GM21737 (cell line): ENCODE results near the gene HTD2.
"Not testable (repeated sequence)": the region's sequence is repeated elsewhere in the genome, so short reads cannot be mapped to it uniquely, and the experiment has no call there.

ENCODE experiments used
- ATAC-seq: cut with Tn5 transposase; IDR thresholded peaks from one replicate; pipeline ENCODE4 v1.9.1; 2021; ENCODE audit warnings: mild to moderate bottlenecking, moderate library complexity; ENCODE audit not compliant: unreplicated experiment

Gene HTD2

GRCh38 chr3:58305882-58306711 lies at the start of gene HTD2, which contains the start of gene RPP14:
TSS of gene HTD2 (plus strand) at chr3:58306520. CDS start at chr3:58317614, 11,094 bp downstream.
TSS of gene RPP14 (plus strand) at chr3:58306245. CDS start at chr3:58310330, 4,085 bp downstream.
- ATAC-seq: peak; percentile 83

- no peak for ATAC-seq
Observed at GRCh38 chr3:58258392-58259055, 47.8 kb upstream of the HTD2 start.

GRCh38 chr3:58260261-58260731 lies 46.0 kb upstream of the HTD2 start:
- no peak for ATAC-seq

DNA sequence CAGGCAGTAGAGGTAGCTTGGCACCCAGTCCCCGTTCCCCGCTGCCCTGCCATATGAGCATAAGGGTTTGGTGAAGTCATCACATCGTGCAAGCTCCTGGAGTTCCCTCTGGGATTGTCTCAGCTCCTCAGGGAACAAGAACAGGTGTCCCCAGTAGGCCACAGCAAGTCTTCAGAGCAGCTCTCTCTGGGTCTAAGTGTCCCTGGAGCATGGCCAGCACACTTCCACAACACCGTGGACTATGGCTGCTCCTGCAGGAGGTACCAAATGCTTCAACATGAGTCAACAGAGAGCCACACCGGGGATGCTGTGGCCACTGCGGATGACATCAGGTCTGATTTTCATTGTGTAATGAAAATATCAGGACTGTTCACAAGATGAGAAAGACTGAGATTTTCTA lies 45.6 kb upstream of the HTD2 start:
- no peak for ATAC-seq

DNA sequence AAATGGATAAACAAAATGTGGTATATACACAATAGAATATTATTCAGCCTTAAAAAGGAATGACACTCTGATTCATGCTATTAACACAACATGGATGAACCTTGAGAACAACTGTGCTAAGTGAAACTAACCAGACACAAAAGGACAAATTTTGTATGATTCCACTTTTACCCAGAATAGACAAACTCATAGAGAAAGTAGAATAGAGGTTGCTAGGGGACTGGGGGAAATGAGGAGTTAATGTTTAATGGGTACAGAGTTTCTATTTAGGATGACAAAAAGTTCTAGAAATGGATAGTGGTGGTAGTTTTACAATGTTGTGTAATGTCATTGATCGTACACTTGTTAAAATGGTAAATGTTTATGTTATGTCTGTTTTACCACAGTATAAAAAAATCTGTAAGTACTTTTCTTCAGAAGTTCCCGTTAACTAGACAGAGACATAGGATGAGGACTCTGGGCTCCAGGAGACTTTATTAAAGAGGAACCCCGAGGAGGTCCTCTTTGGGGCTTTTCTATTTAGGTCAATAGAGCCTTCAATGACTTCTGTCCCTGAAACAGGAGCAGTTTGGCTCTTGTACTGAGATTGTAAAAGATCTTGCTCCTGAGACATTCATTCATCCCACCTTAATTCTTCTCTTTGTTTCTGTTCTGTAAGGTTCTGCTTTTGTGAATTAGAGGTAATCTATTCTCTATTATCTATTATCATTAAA lies 44.2 kb upstream of the HTD2 start:
- no peak for ATAC-seq

DNA sequence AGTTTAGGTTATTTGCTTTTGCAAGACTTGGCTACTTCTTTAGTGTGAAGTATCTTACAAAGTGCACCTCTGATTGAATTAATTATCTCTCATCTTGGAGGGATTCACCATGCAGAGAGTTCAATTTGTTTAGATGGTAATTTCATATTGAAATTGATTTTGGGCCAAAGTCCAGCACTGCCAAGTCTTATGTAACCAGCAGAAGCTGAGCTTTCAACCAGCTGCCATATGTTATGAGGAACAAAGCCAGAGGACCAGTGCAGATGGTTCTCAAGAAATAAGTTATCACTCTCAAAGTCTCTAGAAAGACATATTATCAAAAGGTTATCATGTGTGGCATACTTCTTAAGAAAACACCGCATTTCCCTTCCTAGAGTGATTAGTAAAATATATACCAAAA lies 39.7 kb upstream of the HTD2 start:
- no peak for ATAC-seq

GRCh38 chr3:58267543-58267942 lies 38.8 kb upstream of the HTD2 start:
- ATAC-seq: not testable (repeated sequence)

- no peak for ATAC-seq
Observed at GRCh38 chr3:58269356-58269755, 37.0 kb upstream of the HTD2 start.

GRCh38 chr3:58270485-58270884 lies 35.8 kb upstream of the HTD2 start:
- ATAC-seq: no peak

DNA sequence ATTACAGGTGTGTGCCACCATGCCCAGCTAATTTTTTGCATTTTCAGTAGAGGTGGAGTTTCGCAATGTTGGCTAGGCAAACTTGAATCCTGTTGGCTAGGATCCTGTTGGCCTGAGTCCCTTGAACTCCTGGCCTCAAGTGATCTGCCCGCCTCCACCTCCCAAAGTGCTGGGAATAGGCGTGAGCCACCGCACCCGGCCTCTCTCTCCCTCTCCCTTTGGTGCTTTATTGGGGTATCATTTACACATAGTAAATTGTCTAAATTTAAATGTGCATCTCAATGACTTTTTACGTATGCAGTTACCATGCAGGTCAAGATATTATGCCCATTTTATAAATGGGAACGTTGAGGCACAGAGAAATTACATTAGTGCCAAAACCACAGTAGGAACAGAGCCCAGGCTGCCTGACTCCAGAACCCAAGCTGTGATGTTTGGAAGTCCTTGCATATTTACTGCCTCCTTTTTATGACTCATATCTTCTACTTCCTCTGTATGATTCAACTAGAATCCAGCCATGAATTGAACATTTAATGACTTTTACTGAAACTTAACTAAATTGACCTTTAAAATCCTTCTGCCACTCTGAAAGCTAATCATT lies 34.3 kb upstream of the HTD2 start:
- ATAC-seq: no peak

DNA sequence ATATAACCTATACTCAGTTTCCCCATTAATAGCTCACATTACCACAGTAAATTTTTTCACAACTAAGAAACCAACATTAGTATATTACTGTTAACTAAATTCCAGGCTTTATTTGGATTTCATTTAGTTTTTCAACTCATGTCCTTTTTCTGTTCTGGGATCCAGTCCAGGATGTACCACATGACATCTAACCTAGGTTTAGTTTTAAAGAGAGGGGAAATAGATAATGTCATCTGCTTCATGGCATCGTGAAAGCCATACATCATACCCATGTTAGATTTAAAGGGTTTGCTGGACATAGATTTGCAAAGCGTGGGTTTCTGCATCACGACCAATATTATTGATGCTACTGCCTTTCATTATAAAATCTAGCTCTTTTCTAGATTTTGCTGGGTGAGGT lies 33.4 kb upstream of the HTD2 start:
- no peak for ATAC-seq

- ATAC-seq: not testable (repeated sequence)
Observed at GRCh38 chr3:58273362-58273761, 33.0 kb upstream of the HTD2 start.

GRCh38 chr3:58274027-58274614 lies 32.2 kb upstream of the HTD2 start:
- no peak for ATAC-seq

- no peak for ATAC-seq
Observed at GRCh38 chr3:58281069-58281468, 25.3 kb upstream of the HTD2 start.

DNA sequence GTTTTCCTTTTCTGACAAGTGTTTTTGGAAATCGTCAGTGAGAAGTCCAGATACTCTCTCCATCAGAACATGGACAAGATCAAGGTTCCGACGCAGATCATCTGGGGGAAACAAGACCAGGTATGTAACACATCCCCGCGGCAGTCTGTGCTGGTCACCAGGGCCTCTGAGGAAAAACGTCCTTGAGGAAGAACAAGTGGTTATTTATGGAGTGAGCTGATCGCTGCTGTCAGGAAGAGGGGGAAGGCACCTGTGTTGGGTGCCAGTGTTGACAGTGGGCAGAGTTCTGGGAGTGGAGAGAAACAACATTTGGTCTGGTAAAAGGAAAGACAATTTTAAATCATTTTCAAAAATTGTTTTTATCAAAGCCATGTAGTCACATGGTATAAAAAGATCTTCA lies 21.0 kb upstream of the HTD2 start:
- no peak for ATAC-seq

GRCh38 chr3:58287354-58287753 lies 19.0 kb upstream of the HTD2 start:
- no peak for ATAC-seq

DNA sequence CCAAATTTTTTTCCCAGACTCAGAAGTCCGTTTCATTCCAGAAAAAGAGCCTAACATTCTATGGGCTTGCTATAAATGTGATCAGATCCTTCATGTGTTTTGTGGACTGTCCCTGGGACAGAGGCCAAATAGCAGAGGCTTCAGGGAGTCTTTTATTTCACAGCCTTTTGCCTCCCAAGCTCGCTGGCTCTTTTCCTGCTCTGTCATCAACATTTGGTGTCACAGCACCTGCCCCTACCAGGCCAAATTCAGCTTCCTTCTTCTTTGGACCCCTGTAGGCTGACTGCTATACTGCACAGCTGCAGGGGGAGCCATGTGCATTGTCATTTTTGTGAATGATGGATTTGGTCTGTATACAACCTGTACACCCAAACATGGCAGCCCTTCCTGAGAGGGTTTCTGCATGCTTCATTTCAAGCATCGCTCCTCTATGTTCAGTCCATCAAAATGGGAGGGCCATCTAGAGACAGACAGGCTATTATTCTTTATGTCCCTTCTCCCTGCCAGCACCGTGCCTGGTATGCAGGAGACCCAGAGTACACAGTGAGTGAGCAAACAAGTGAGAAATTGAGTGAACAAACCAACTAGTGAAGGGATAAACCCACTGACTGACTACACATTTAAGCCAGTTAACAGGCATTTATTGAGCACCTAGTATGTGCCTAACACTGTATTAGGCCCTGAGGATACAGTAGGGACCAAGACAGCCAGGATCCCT lies 18.1 kb upstream of the HTD2 start:
- ATAC-seq: no peak

GRCh38 chr3:58288964-58289613 lies 17.2 kb upstream of the HTD2 start:
- ATAC-seq: not testable (repeated sequence)

GRCh38 chr3:58290446-58290845 lies 15.9 kb upstream of the HTD2 start:
- ATAC-seq: not testable (repeated sequence)
